ENCODE results near the gene ZNF221. TPM values are rescaled to one million over a fixed set of nuclear protein-coding genes. Genes with fewer than 3 reads are reported as not detected.

ZNF221 gene
- polyA plus RNA-seq, 1 donor (not counting 4 experiments of a cell fraction or from before 2014, with no cell fraction given): 1.5 TPM

GRCh38 chr19:43910884-43911283 lies 40.1 kb upstream of the ZNF221 start:
- Histone ChIP-seq H2AFZ (ENCODE audit: control insufficient read depth, low read length) (no peak overlapping the region), H3K27ac (ENCODE audit: control insufficient read depth, insufficient read depth, low read length) (no peak overlapping the region), H3K9me1 (ENCODE audit: control insufficient read depth, extremely low read depth, insufficient read depth, low read length) (no peaks in the 10 kb centered on the region), H3K4me2 (ENCODE audit: control insufficient read depth, extremely low read depth, insufficient read depth, low read depth, low read length) (no peak overlapping the region), H3K9me3 (ENCODE audit: control insufficient read depth, low read depth, low read length) (peaks cover 22% of the 10 kb centered on the region), H3K4me1 (ENCODE audit: control insufficient read depth, extremely low read depth, insufficient read depth, low read length) (no peaks in the 10 kb centered on the region), H3K4me3 (ENCODE audit: control insufficient read depth in 2 of 3, extremely low read depth in 1 of 3, insufficient read depth in 2 of 3, low read depth in 1 of 3, low read length in 3 of 3) (no peak overlapping the region), H3K9ac (ENCODE audit: control insufficient read depth, extremely low read depth, insufficient read depth, low read length) (no peak overlapping the region), H3K79me2 (ENCODE audit: control insufficient read depth, insufficient read depth, low read length) (no peaks in the 10 kb centered on the region), H4K20me1 (ENCODE audit: control insufficient read depth, extremely low read depth, insufficient read depth, low read length) (no peaks in the 10 kb centered on the region), H3K36me3 (ENCODE audit: control insufficient read depth in 2 of 2, extremely low read depth in 1 of 2, insufficient read depth in 2 of 2, low read length in 2 of 2) (peaks cover 20 to 24% of the 10 kb centered on the region in 2 experiments), H3K27me3 (ENCODE audit: control insufficient read depth, extremely low read depth, insufficient read depth, low read length) (no peaks in the 10 kb centered on the region)
- DNase-seq (ENCODE audit: low read depth, low spot score) (no peak), FAIRE-seq (no peak)
- dilution Hi-C loops (cut with MboI; ENCODE audit: extremely low pct_ligation_motif_present, low sequenced_read_pairs): no loop called here
- no peak for TF ChIP-seq CTCF (optimal IDR thresholded peaks at IDR 0.05 in 1 of 3, IDR thresholded peaks at IDR 0.05 in 1 of 3, conservative IDR thresholded peaks at IDR 0.05 in 1 of 3; ENCODE audit: extremely low read depth in 1 of 3, insufficient read depth in 2 of 3, low read length in 3 of 3)

DNA sequence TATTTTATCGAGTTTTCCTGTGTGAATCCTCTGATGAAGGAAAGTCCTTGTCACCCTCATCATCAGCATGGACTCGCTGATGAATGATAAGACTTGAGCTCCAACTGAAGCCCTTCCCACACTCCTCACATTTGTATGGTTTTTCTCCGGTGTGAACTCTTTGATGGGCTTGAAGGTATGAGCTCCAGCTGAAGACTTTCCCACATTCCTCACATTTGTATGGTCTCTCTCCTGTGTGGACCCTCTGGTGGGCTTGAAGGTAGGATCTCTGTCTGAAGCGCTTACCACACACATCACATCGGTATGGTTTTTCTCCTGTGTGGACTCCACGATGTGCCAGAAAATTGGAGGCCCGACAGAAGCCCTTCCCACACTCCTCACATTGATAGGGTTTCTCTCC lies 37.6 kb upstream of the ZNF221 start:
- Histone ChIP-seq H3K27ac (ENCODE audit: control insufficient read depth, insufficient read depth, low read length) (no peak overlapping the region), H3K36me3 (ENCODE audit: control insufficient read depth in 2 of 2, extremely low read depth in 1 of 2, insufficient read depth in 2 of 2, low read length in 2 of 2) (peaks cover 29 to 34% of the 10 kb centered on the region in 2 experiments), H3K79me2 (ENCODE audit: control insufficient read depth, insufficient read depth, low read length) (no peaks in the 10 kb centered on the region), H3K4me3 (ENCODE audit: control insufficient read depth in 2 of 3, extremely low read depth in 1 of 3, insufficient read depth in 2 of 3, low read depth in 1 of 3, low read length in 3 of 3) (no peak overlapping the region), H2AFZ (ENCODE audit: control insufficient read depth, low read length) (no peak overlapping the region), H3K4me1 (ENCODE audit: control insufficient read depth, extremely low read depth, insufficient read depth, low read length) (no peaks in the 10 kb centered on the region), H4K20me1 (ENCODE audit: control insufficient read depth, extremely low read depth, insufficient read depth, low read length) (no peaks in the 10 kb centered on the region), H3K9me3 (ENCODE audit: control insufficient read depth, low read depth, low read length) (peaks cover 22% of the 10 kb centered on the region), H3K9ac (ENCODE audit: control insufficient read depth, extremely low read depth, insufficient read depth, low read length) (no peak overlapping the region), H3K27me3 (ENCODE audit: control insufficient read depth, extremely low read depth, insufficient read depth, low read length) (no peaks in the 10 kb centered on the region), H3K9me1 (ENCODE audit: control insufficient read depth, extremely low read depth, insufficient read depth, low read length) (no peaks in the 10 kb centered on the region), H3K4me2 (ENCODE audit: control insufficient read depth, extremely low read depth, insufficient read depth, low read depth, low read length) (no peak overlapping the region)
- no peak for TF ChIP-seq EZH2 (IDR thresholded peaks at IDR 0.05; ENCODE audit: low read length)
- TF ChIP-seq CTCF (optimal IDR thresholded peaks at IDR 0.05 in 1 of 3, IDR thresholded peaks at IDR 0.05 in 1 of 3, conservative IDR thresholded peaks at IDR 0.05 in 1 of 3; ENCODE audit: extremely low read depth in 1 of 3, insufficient read depth in 2 of 3, low read length in 3 of 3): no peak
- FAIRE-seq (peak; percentile 23), DNase-seq (ENCODE audit: low read depth, low spot score) (no peak)
- dilution Hi-C loops (cut with MboI; ENCODE audit: extremely low pct_ligation_motif_present, low sequenced_read_pairs): no loop called here

Measured in keratinocyte (primary cell).